HepG2 (cell line): ENCODE data around the gene SPG7. TPM values are rescaled to one million over a fixed set of nuclear protein-coding genes. Genes with fewer than 3 reads are reported as not detected.
A peak's percentile ranks its signal among the peaks of the same experiment; 100 is the strongest.

Experiments
- AFF4 ChIP-seq: sonication (generic); formaldehyde crosslinking; IDR thresholded peaks from 2 replicates; pipeline ENCODE4 v1.4.0; 2020; ENCODE audit warnings: missing genetic modification reagents
- AGO2 ChIP-seq: fragments of 200-400 bp; formaldehyde crosslinking; optimal IDR thresholded peaks from 2 replicates; pipeline ENCODE3; 2017; ENCODE audit warnings: mild to moderate bottlenecking, low read depth, low read length, moderate library complexity
- AKAP8 ChIP-seq: sonication (generic); formaldehyde crosslinking; IDR thresholded peaks from 2 replicates; pipeline ENCODE4 v1.5.1; 2020; ENCODE audit warnings: mild to moderate bottlenecking, missing genetic modification reagents
- ARNT2 ChIP-seq: sonication (generic); formaldehyde crosslinking; IDR thresholded peaks from 2 replicates; pipeline ENCODE4 v1.8.0; 2022; ENCODE audit warnings: mild to moderate bottlenecking, low read depth, missing genetic modification reagents, moderate library complexity
- CENPT ChIP-seq: sonication (generic); formaldehyde crosslinking; IDR thresholded peaks from 2 replicates; pipeline ENCODE4 v1.8.0; 2022; ENCODE audit warnings: low read depth, mild to moderate bottlenecking, moderate library complexity, missing genetic modification reagents
- DNMT1 ChIP-seq: sonication (generic); formaldehyde crosslinking; IDR thresholded peaks from 2 replicates; pipeline ENCODE4 v1.5.1; 2020; ENCODE audit warnings: mild to moderate bottlenecking, missing genetic modification reagents
- ISX ChIP-seq: sonication (generic); formaldehyde crosslinking; conservative IDR thresholded peaks from 2 replicates; pipeline ENCODE4 v1.5.0; 2020; ENCODE audit warnings: missing genetic modification reagents
- JUND ChIP-seq: sonication (generic); formaldehyde crosslinking; IDR thresholded peaks from 2 replicates; pipeline ENCODE4 v1.8.0; 2022; ENCODE audit warnings: mild to moderate bottlenecking, missing genetic modification reagents
- MED13 ChIP-seq: sonication (generic); formaldehyde crosslinking; IDR thresholded peaks from 2 replicates; pipeline ENCODE4 v1.5.0; 2020; ENCODE audit warnings: missing genetic modification reagents
- SYNCRIP ChIP-seq: fragments of 200-400 bp; formaldehyde crosslinking; IDR thresholded peaks from 2 replicates; pipeline ENCODE4 v1.6.1; 2018; ENCODE audit warnings: mild to moderate bottlenecking, low read depth, low read length; ENCODE audit not compliant: insufficient read depth
- TSC22D2 ChIP-seq: sonication (generic); formaldehyde crosslinking; IDR thresholded peaks from 2 replicates; pipeline ENCODE4 v1.5.1; 2020; ENCODE audit warnings: missing genetic modification reagents, mild to moderate bottlenecking, borderline replicate concordance
- ZFP36 ChIP-seq: fragments of 150-350 bp; IDR thresholded peaks from 2 replicates; pipeline ENCODE4 v1.6.1; 2018; ENCODE audit warnings: borderline replicate concordance, low read length, low read depth; ENCODE audit not compliant: partially characterized antibody
- ZNF124 ChIP-seq: sonication (generic); formaldehyde crosslinking; IDR thresholded peaks from 2 replicates; pipeline ENCODE4 v1.4.0; 2020; ENCODE audit warnings: missing genetic modification reagents
- ZNF232 ChIP-seq: sonication (generic); formaldehyde crosslinking; IDR thresholded peaks from 2 replicates; pipeline ENCODE4 v1.4.0; 2020; ENCODE audit warnings: missing genetic modification reagents, borderline replicate concordance
- ZNF256 ChIP-seq: sonication (generic); formaldehyde crosslinking; conservative IDR thresholded peaks from 2 replicates; pipeline ENCODE4 v1.4.0; 2020; ENCODE audit warnings: missing genetic modification reagents
- ZNF570 ChIP-seq: sonication (generic); formaldehyde crosslinking; IDR thresholded peaks from 2 replicates; pipeline ENCODE4 v1.4.0; 2020; ENCODE audit warnings: mild to moderate bottlenecking, missing genetic modification reagents, borderline replicate concordance
- ZNF674 ChIP-seq: sonication (generic); formaldehyde crosslinking; IDR thresholded peaks from 2 replicates; pipeline ENCODE4 v1.5.0; 2020; ENCODE audit warnings: low read depth, mild to moderate bottlenecking, missing genetic modification reagents
- ZNF772 ChIP-seq: sonication (generic); formaldehyde crosslinking; IDR thresholded peaks from 2 replicates; pipeline ENCODE4 v1.5.0; 2020; ENCODE audit warnings: mild to moderate bottlenecking, missing genetic modification reagents
- ZNF780A ChIP-seq: sonication (generic); formaldehyde crosslinking; IDR thresholded peaks from 2 replicates; pipeline ENCODE4 v1.8.0; 2022; ENCODE audit warnings: mild to moderate bottlenecking, missing genetic modification reagents, moderate library complexity
- polyA plus RNA-seq, 8 experiments: library from polyadenylated mRNA; depleted of rRNA in 3 of 8; stranded (reverse) in 7 of 8; unstranded in 1 of 8; fragments of >200 nt; fragmentation: Illumina TruSeq in 4 of 8; extraction: Trizol in 4 of 8; gene quantifications; 2 replicates each; pipeline versions ENCODE4 v1.2.1 to v1.2.3, GENCODE V29; 2011 to 2016; ENCODE audit warnings: low read depth in 4 of 8, missing spikeins in 1 of 8, mixed read lengths in 1 of 8; ENCODE audit not compliant: insufficient read depth in 1 of 8
- total RNA-seq, 5 experiments: library from RNA; depleted of rRNA; stranded (reverse); fragments of >200 nt; fragmentation: Illumina TruSeq; extraction: Trizol; gene quantifications; 2 replicates each; pipeline ENCODE4 v1.2.3, GENCODE V29; 2016; ENCODE audit warnings: low read depth in 1 of 5
- TF ChIP-seq, protein P1 (sequence below): sonication (generic); formaldehyde crosslinking; IDR thresholded peaks from 2 replicates; pipeline ENCODE4 v1.4.0; 2020; ENCODE audit warnings: missing genetic modification reagents, mild to moderate bottlenecking, borderline replicate concordance
- TF ChIP-seq, protein P2 (sequence below): IDR thresholded peaks from 2 replicates; pipeline ENCODE4 v1.6.1; 2016; ENCODE audit warnings: missing biosample characterization, missing genetic modification reagents, low read depth

Gene SPG7
- total and polyA plus RNA-seq, 2 of the 13 experiments (the other 11 are each of a cell fraction or from before 2014, with no cell fraction given): 66.0 to 136 TPM

DNA sequence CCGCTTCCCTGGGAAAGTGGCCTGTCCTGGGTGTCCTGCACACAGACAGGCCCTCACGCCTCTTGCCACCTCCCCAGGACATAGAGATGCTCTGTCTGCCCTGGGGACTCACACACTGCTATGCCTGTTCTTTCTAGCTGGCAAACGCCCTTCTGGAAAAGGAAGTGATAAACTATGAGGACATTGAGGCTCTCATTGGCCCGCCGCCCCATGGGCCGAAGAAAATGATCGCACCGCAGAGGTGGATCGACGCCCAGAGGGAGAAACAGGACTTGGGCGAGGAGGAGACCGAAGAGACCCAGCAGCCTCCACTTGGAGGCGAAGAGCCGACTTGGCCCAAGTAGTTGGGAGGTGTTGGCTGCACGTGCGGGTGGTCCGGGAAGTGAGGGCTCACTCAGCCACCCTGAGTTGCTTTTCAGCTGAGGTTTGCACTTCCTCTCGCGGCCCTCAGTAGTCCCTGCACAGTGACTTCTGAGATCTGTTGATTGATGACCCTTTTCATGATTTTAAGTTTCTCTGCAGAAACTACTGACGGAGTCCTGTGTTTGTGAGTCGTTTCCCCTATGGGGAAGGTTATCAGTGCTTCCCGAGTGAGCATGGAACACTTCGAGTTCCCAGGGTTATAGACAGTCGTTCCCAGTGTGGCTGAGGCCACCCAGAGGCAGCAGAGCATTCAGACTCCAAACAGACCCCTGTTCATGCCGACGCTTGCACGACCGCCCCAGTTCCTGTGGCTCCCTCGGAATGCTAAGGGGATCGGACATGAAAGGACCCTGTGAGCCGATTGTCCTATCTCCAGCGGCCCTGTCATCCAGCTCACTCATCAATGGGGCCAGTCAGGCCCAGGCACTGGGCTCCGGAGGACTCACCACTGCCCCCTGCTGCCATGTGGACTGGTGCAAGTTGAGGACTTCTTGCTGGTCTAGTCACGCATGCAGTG is 48.8 kb downstream of the SPG7 start (continued):
- TF ChIP-seq ZNF674 (CRISPR knock-in tag): no peak
- TF ChIP-seq MED13 (CRISPR knock-in tag): no peak
- no peak for TF ChIP-seq AFF4 (CRISPR knock-in tag)
- 0 out of 2 replicates have a peak, but pooled peaks have one; percentile 22 for TF ChIP-seq JUND (CRISPR knock-in tag)
- peak; percentile 78 for TF ChIP-seq AGO2
- TF ChIP-seq SYNCRIP: no peak
- no peak for TF ChIP-seq TSC22D2 (CRISPR knock-in tag)
- TF ChIP-seq DNMT1: 0 out of 2 replicates have a peak, but pooled peaks have one; percentile 4
- TF ChIP-seq ZNF570 (CRISPR knock-in tag): no peak
- no peak for TF ChIP-seq ZNF772 (CRISPR knock-in tag)
- no peak for TF ChIP-seq ZNF124 (CRISPR knock-in tag)
- TF ChIP-seq ZNF232 (CRISPR knock-in tag): no peak
- peak; percentile 52; the same call in 1 of the 2 replicates for TF ChIP-seq ZNF780A (CRISPR knock-in tag)
- TF ChIP-seq, protein P1, sequence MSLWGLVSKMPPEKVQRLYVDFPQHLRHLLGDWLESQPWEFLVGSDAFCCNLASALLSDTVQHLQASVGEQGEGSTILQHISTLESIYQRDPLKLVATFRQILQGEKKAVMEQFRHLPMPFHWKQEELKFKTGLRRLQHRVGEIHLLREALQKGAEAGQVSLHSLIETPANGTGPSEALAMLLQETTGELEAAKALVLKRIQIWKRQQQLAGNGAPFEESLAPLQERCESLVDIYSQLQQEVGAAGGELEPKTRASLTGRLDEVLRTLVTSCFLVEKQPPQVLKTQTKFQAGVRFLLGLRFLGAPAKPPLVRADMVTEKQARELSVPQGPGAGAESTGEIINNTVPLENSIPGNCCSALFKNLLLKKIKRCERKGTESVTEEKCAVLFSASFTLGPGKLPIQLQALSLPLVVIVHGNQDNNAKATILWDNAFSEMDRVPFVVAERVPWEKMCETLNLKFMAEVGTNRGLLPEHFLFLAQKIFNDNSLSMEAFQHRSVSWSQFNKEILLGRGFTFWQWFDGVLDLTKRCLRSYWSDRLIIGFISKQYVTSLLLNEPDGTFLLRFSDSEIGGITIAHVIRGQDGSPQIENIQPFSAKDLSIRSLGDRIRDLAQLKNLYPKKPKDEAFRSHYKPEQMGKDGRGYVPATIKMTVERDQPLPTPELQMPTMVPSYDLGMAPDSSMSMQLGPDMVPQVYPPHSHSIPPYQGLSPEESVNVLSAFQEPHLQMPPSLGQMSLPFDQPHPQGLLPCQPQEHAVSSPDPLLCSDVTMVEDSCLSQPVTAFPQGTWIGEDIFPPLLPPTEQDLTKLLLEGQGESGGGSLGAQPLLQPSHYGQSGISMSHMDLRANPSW (CRISPR knock-in tag): no peak
- TF ChIP-seq ZNF256 (CRISPR knock-in tag): no peak
- TF ChIP-seq, protein P2, sequence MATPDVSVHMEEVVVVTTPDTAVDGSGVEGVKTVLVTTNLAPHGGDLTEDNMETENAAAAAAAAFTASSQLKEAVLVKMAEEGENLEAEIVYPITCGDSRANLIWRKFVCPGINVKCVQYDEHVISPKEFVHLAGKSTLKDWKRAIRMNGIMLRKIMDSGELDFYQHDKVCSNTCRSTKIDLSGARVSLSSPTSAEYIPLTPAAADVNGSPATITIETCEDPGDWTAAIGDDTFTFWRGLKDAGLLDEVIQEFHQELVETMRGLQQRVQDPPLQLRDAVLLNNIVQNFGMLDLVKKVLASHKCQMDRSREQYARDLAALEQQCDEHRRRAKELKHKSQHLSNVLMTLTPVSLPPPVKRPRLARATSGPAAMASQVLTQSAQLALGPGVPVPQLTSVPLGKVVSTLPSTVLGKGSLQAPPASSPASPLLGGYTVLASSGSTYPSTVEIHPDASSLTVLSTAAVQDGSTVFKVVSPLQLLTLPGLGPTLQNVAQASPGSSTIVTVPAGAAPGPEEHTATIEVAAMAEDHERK: no peak
- no peak for TF ChIP-seq AKAP8 (CRISPR knock-in tag)
- TF ChIP-seq ARNT2: peak; percentile 72; the same call in 1 of the 2 replicates
- no peak for TF ChIP-seq ZFP36
- TF ChIP-seq ISX (CRISPR knock-in tag): no peak
- no peak for TF ChIP-seq CENPT (CRISPR knock-in tag)
